Neutrophil (primary cell): ENCODE results near the gene AFF1.
"Not testable (repeated sequence)": the region's sequence is repeated elsewhere in the genome, so short reads cannot be mapped to it uniquely, and the experiment has no call there.

Source experiments
- H3K27ac ChIP-seq: fragments of 200-600 bp; sonication (generic); 2 replicates; pipeline ENCODE4 v1.5.1; 2016; ENCODE audit warnings: mild to moderate bottlenecking, moderate library complexity
- H3K27me3 ChIP-seq: fragments of 200-600 bp; sonication (generic); 2 replicates; pipeline ENCODE4 v1.6.0; 2016; ENCODE audit warnings: mild to moderate bottlenecking
- H3K36me3 ChIP-seq: fragments of 200-600 bp; sonication (generic); 2 replicates; pipeline ENCODE4 v1.5.1; 2017
- H3K4me1 ChIP-seq, 2 experiments: fragments of 200-600 bp in 1 of 2; sonication (generic) in 1 of 2; 1 replicate in 1 of 2; 2 replicates in 1 of 2; pipeline versions ENCODE4 v1.5.1 to v1.6.1; 2013 to 2016; ENCODE audit warnings: low read depth in 1 of 2, low read length in 1 of 2, mild to moderate bottlenecking in 1 of 2, moderate library complexity in 1 of 2; ENCODE audit not compliant: control insufficient read depth in 1 of 2, insufficient read depth in 1 of 2
- H3K4me3 ChIP-seq, 2 experiments: fragments of 200-600 bp in 1 of 2; sonication (generic) in 1 of 2; 1 replicate in 1 of 2; 2 replicates in 1 of 2; pipeline ENCODE4 v1.5.1; 2013 to 2016; ENCODE audit warnings: low read depth in 1 of 2, low read length in 1 of 2, mild to moderate bottlenecking in 1 of 2, moderate library complexity in 1 of 2
- H3K9me3 ChIP-seq: fragments of 200-600 bp; sonication (generic); 2 replicates; pipeline ENCODE4 v1.5.1; 2016
- TF ChIP-seq, protein P1 (sequence below): fragments of 200-600 bp; sonication (generic); IDR thresholded peaks from 2 replicates; pipeline ENCODE4 v1.5.1; 2016; ENCODE audit warnings: antibody characterized with exemption

The AFF1 gene

DNA sequence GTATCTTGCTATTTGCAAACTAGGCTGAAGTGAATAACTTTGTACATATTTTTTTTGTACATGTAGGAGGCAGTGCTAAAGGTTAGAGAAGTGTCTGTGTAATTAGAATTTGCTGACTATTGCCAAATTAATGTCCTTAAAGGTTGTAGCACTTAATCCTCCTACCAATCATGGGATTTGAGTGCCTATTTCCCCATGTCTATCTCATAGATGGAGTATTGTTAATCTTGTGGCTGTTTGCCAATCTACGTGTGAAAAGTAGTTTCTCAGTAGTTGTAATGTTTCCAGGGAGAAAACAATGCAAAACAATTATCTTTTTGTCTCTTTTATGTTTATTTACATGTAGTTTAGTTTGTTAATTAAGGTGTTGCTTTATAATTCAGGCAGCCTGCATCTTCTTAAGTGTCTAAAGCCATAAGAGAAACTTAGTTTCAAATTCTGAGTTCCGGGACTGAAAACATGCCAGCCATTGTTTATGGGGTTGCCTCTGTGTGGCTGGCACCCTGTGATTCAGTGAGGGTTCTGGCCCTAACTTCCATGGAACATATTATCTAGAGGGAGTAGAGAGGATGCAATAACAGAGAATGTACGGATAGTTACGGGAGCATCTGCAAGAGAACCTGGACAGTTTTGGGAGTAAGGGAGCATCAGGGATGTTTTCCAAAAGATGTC lies 143.2 kb downstream of the AFF1 start:
- Histone ChIP-seq H3K27ac (peak overlapping the region; percentile 53), H3K4me3 (no peak overlapping the region), H3K36me3 (peaks cover 4% of the 10 kb centered on the region), H3K9me3 (no peaks in the 10 kb centered on the region), H3K4me1 (peaks cover 18 to 30% of the 10 kb centered on the region in 2 experiments), H3K27me3 (no peaks in the 10 kb centered on the region)
- TF ChIP-seq, protein P1, sequence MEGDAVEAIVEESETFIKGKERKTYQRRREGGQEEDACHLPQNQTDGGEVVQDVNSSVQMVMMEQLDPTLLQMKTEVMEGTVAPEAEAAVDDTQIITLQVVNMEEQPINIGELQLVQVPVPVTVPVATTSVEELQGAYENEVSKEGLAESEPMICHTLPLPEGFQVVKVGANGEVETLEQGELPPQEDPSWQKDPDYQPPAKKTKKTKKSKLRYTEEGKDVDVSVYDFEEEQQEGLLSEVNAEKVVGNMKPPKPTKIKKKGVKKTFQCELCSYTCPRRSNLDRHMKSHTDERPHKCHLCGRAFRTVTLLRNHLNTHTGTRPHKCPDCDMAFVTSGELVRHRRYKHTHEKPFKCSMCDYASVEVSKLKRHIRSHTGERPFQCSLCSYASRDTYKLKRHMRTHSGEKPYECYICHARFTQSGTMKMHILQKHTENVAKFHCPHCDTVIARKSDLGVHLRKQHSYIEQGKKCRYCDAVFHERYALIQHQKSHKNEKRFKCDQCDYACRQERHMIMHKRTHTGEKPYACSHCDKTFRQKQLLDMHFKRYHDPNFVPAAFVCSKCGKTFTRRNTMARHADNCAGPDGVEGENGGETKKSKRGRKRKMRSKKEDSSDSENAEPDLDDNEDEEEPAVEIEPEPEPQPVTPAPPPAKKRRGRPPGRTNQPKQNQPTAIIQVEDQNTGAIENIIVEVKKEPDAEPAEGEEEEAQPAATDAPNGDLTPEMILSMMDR = no peak

GRCh38 chr4:87078987-87079486 lies 144.2 kb downstream of the AFF1 start:
- Histone ChIP-seq H3K4me3 (no peak overlapping the region), H3K27ac (peak overlapping the region; percentile 53), H3K36me3 (peaks cover 5% of the 10 kb centered on the region), H3K9me3 (no peaks in the 10 kb centered on the region), H3K27me3 (no peaks in the 10 kb centered on the region), H3K4me1 (peaks cover 12 to 23% of the 10 kb centered on the region in 2 experiments)
- TF ChIP-seq, protein P1 = no peak

GRCh38 chr4:87079967-87080366 lies 145.2 kb downstream of the AFF1 start:
- Histone ChIP-seq H3K4me3 (no peak overlapping the region), H3K36me3 (peaks cover 13% of the 10 kb centered on the region), H3K27me3 (no peaks in the 10 kb centered on the region), H3K27ac (no peak overlapping the region), H3K4me1 (peaks cover 12 to 18% of the 10 kb centered on the region in 2 experiments), H3K9me3 (no peaks in the 10 kb centered on the region)
- TF ChIP-seq, protein P1 = no peak

GRCh38 chr4:87080462-87080861 lies 145.7 kb downstream of the AFF1 start:
- TF ChIP-seq, protein P1 = no peak
- Histone ChIP-seq H3K36me3 (peaks cover 16% of the 10 kb centered on the region), H3K27ac (no peak overlapping the region), H3K9me3 (no peaks in the 10 kb centered on the region), H3K4me1 (peaks cover 12 to 18% of the 10 kb centered on the region in 2 experiments), H3K27me3 (no peaks in the 10 kb centered on the region), H3K4me3 (no peak overlapping the region)

GRCh38 chr4:87081826-87082225 lies 147.0 kb downstream of the AFF1 start:
- Histone ChIP-seq H3K36me3 (peaks cover 16% of the 10 kb centered on the region), H3K4me3 (no peak overlapping the region), H3K4me1 (peaks cover 20 to 28% of the 10 kb centered on the region in 2 experiments), H3K9me3 (no peaks in the 10 kb centered on the region), H3K27me3 (no peaks in the 10 kb centered on the region), H3K27ac (no peak overlapping the region)
- TF ChIP-seq, protein P1 = no peak

DNA sequence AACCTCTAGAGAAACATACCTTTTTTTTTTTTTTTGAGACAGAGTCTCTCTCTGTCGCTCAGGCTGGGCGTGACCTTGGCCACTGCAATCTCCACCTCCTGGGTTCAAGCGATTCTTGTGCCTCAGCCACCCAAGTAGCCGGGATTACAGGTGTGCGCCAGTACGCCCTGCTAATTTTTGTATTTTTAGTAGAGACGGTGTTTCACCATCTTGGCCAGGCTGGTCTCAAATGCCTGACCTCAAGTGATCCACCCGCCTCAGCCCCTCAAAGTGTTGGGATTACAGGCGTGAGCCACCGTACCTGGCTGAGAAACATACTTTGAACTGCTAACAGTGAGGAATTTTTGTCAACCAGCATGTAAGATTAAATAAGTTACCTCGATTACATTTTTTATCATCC lies 150.9 kb downstream of the AFF1 start:
- not testable (repeated sequence) for H3K9me3 ChIP-seq, H3K27me3 ChIP-seq, H3K4me3 ChIP-seq
- Histone ChIP-seq H3K36me3 (peaks cover 23% of the 10 kb centered on the region), H3K27ac (peak overlapping the region; percentile 65), H3K4me1 (peaks cover 26 to 29% of the 10 kb centered on the region in 2 experiments)
